Erythroblast (primary cell): Measurements from ENCODE around the gene CXorf58.

Experiments
- GATA1 ChIP-seq: IDR thresholded peaks from 2 replicates; pipeline ENCODE4 v1.6.1; 2011; ENCODE audit warnings: low read depth, mild to moderate bottlenecking, control low read depth, low read length, moderate library complexity
- POLR2A ChIP-seq: IDR thresholded peaks from 2 replicates; pipeline ENCODE4 v1.6.1; 2011; ENCODE audit warnings: mild to moderate bottlenecking, low read length

GRCh38 chrX:23898412-23898959 is 9.3 kb upstream of the CXorf58 start:
- TF ChIP-seq POLR2A, result no peak
- TF ChIP-seq GATA1, result no peak
